Naive thymus-derived CD4-positive, alpha-beta T cell (primary cell): ENCODE measurements around the gene SLC5A2. TPM values are rescaled to one million over a fixed set of nuclear protein-coding genes. Genes with fewer than 3 reads are reported as not detected.

ENCODE experiments used
- ATAC-seq: fragments of 150-1000 bp; cut with Tn5 transposase; 2 replicates; pipeline ENCODE4 v1.10.0; 2021; ENCODE audit warnings: mild to moderate bottlenecking, moderate library complexity
- CTCF ChIA-PET: fragments of 350-600 bp; sonication (Branson Sonifier 250); formaldehyde crosslinking; loops from one replicate; lab custom pipeline; 2021; ENCODE audit warnings: antibody characterized with exemption; lab: Charles Lee
- POLR2A ChIA-PET: fragments of 350-600 bp; sonication (Branson Sonifier 250); formaldehyde crosslinking; loops from one replicate; lab custom pipeline; 2021; ENCODE audit warnings: antibody characterized with exemption, inconsistent platforms; lab: Charles Lee
- DNase-seq, 9 donors: peaks; one replicate each; pipeline versions ENCODE4 v3.0.0 to v3.0.0-alpha.2; 2020 to 2022; ENCODE audit warnings: mixed read lengths in 1 of 9
- H3K27ac ChIP-seq: one replicate; pipeline ENCODE4 v1.7.0; 2013; ENCODE audit warnings: mild to moderate bottlenecking, low read depth, low read length, moderate library complexity
- H3K27me3 ChIP-seq, 2 donors: one replicate each; pipeline ENCODE4 v1.7.0; 2013; ENCODE audit warnings: low read length in 2 of 2, mild to moderate bottlenecking in 2 of 2, moderate library complexity in 2 of 2; ENCODE audit not compliant: control insufficient read depth in 2 of 2, insufficient read depth in 2 of 2
- H3K36me3 ChIP-seq, 3 experiments: 1 replicate in 2 of 3; 2 replicates in 1 of 3; pipeline ENCODE4 v1.7.0; 2013; ENCODE audit warnings: low read length in 3 of 3, mild to moderate bottlenecking in 3 of 3, moderate library complexity in 1 of 3; ENCODE audit not compliant: insufficient read depth in 3 of 3, control insufficient read depth in 2 of 3
- H3K4me1 ChIP-seq, 2 donors: one replicate each; pipeline ENCODE4 v1.7.0; 2013; ENCODE audit warnings: low read length in 2 of 2, mild to moderate bottlenecking in 2 of 2, moderate library complexity in 1 of 2; ENCODE audit not compliant: control insufficient read depth in 2 of 2, insufficient read depth in 2 of 2
- H3K4me3 ChIP-seq: 2 replicates; pipeline ENCODE4 v1.7.0; 2013; ENCODE audit warnings: mild to moderate bottlenecking, low read length
- H3K9me3 ChIP-seq, 3 experiments: 1 replicate in 2 of 3; 2 replicates in 1 of 3; pipeline ENCODE4 v1.7.0; 2013; ENCODE audit warnings: low read length in 3 of 3; ENCODE audit not compliant: control insufficient read depth in 2 of 3
- H3K27ac Mint-ChIP-seq, 9 donors: one replicate each; pipeline ENCODE4 v1.8.0; 2020 to 2022; ENCODE audit warnings: mixed read lengths in 9 of 9, mild to moderate bottlenecking in 8 of 9, moderate library complexity in 5 of 9, inconsistent platforms in 2 of 9
- H3K27me3 Mint-ChIP-seq, 5 donors: one replicate each; pipeline ENCODE4 v1.8.0; 2021 to 2022; ENCODE audit warnings: mixed read lengths in 5 of 5, mild to moderate bottlenecking in 1 of 5
- H3K36me3 Mint-ChIP-seq, 5 donors: one replicate each; pipeline ENCODE4 v1.8.0; 2020 to 2022; ENCODE audit warnings: mixed read lengths in 5 of 5, mild to moderate bottlenecking in 3 of 5, inconsistent platforms in 1 of 5
- H3K4me1 Mint-ChIP-seq, 7 donors: one replicate each; pipeline ENCODE4 v1.8.0; 2020 to 2022; ENCODE audit warnings: mixed read lengths in 7 of 7, mild to moderate bottlenecking in 3 of 7, inconsistent platforms in 1 of 7
- H3K4me3 Mint-ChIP-seq, 10 donors: one replicate each; pipeline ENCODE4 v1.8.0; 2020 to 2022; ENCODE audit warnings: mild to moderate bottlenecking in 10 of 10, mixed read lengths in 10 of 10, moderate library complexity in 6 of 10, inconsistent platforms in 2 of 10
- H3K9me3 Mint-ChIP-seq, 11 donors: one replicate each; pipeline ENCODE4 v1.8.0; 2020 to 2022; ENCODE audit warnings: mixed read lengths in 11 of 11, mild to moderate bottlenecking in 4 of 11, inconsistent platforms in 1 of 11, moderate library complexity in 1 of 11
- intact Hi-C, 2 donors: fragments of 100-400 bp; cut with micrococcal nuclease; formaldehyde crosslinking; loops; one replicate each; pipeline ENCODE4 v1.15.1; 2023
- polyA plus RNA-seq, 2 donors: library from polyadenylated mRNA; unstranded; fragments of 300-500 nt; fragmentation: Illumina TruSeq; gene quantifications; one replicate each; pipeline ENCODE4 v1.2.3, GENCODE V29; 2021
- total RNA-seq, 6 experiments: library from RNA in 5 of 6; stranded (reverse) in 5 of 6; gene quantifications; 1 replicate in 5 of 6; 2 replicates in 1 of 6; pipeline ENCODE4 v1.2.3 and lab custom pipeline; 2021 to 2026

SLC5A2 gene
- total and polyA plus RNA-seq, 7 experiments from 2014 or later = 0.12 to 5.5 (median 3.3) TPM

DNA sequence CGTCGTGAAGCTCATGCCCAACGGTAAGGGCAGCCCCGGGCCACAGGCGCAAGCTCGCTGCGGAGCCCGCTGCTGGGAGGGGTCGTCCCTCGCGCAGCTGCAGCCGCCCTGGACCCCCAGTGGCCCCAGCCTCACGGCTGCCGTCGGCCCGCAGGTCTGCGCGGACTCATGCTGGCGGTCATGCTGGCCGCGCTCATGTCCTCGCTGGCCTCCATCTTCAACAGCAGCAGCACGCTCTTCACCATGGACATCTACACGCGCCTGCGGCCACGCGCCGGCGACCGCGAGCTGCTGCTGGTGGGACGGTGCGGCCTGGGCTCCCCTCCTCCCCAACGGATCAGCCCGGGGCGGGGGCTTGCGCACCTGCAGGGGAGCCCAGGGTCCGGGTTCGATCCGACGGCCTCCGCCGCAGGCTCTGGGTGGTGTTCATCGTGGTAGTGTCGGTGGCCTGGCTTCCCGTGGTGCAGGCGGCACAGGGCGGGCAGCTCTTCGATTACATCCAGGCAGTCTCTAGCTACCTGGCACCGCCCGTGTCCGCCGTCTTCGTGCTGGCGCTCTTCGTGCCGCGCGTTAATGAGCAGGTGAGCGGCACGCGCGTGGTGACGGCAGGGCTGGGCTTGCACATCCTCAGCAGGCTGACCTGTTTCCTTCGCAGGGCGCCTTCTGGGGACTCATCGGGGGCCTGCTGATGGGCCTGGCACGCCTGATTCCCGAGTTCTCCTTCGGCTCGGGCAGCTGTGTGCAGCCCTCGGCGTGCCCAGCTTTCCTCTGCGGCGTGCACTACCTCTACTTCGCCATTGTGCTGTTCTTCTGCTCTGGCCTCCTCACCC lies 5.8 kb downstream of the SLC5A2 start:
- no peaks in the 10 kb centered on the region for H3K27me3 ChIP-seq
- H3K27me3 Mint-ChIP-seq = peaks cover 0 to 17% (median 0%) of the 10 kb centered on the region in 5 donors
- peak overlapping the region; percentile 62 for H3K27ac ChIP-seq
- peaks cover 4 to 13% (median 6%) of the 10 kb centered on the region in 5 donors for H3K36me3 Mint-ChIP-seq
- H3K4me1 ChIP-seq = no peaks in the 10 kb centered on the region
- peak overlapping the region in 4 of 9 donors; percentile 38 to 80 (median 58) for H3K27ac Mint-ChIP-seq
- DNase-seq (no peak), ATAC-seq (no peak)
- ChIA-PET POLR2A (interaction anchor here (0.5 to 3.7 kb wide), 9 partner anchors 8 to 331 kb away, joined by 3 to 18 read pairs (median 8); partner anchors contain the start of genes ARMC5, FUS and RUSF1), CTCF (interaction anchor here (1.2 kb wide), 1 partner anchor 13 kb away, joined by 3 read pairs; no protein-coding TSS in a partner anchor)
- H3K9me3 ChIP-seq = no peaks in the 10 kb centered on the region
- H3K9me3 Mint-ChIP-seq = no peaks in the 10 kb centered on the region
- intact Hi-C loops = loop anchor here (1.0 to 2.0 kb wide), 2 partner anchors 20 kb away; partner anchors contain the start of gene RUSF1 (in 2 of the 2)
- H3K4me3 ChIP-seq = peak overlapping the region; percentile 89
- peak overlapping the region in 9 of 10 donors; percentile 35 to 95 (median 93) for H3K4me3 Mint-ChIP-seq
- peaks cover 0 to 24% (median 4%) of the 10 kb centered on the region in 3 experiments for H3K36me3 ChIP-seq
- H3K4me1 Mint-ChIP-seq = peaks cover 5 to 24% (median 13%) of the 10 kb centered on the region in 7 donors

DNA sequence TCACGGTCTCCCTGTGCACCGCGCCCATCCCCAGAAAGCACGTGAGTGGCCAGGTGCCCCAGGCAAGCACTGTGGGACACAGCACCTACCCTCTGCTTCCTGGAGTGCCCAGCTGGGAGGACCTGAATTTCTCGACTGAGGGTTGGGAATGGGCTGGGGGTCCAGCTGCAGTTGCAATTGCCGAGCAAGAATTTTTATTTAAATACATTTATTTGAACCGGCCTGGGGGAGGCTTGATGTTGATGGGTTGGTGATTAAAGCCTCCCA lies 6.3 kb downstream of the SLC5A2 start:
- H3K4me3 ChIP-seq = no peak overlapping the region
- H3K9me3 Mint-ChIP-seq = no peaks in the 10 kb centered on the region
- no peaks in the 10 kb centered on the region for H3K4me1 ChIP-seq
- peak overlapping the region in 9 of 10 donors; percentile 15 to 89 (median 47) for H3K4me3 Mint-ChIP-seq
- H3K27ac Mint-ChIP-seq = peak overlapping the region in 4 of 9 donors; percentile 51 to 80 (median 68)
- no peak overlapping the region for H3K27ac ChIP-seq
- no peaks in the 10 kb centered on the region for H3K9me3 ChIP-seq
- no peaks in the 10 kb centered on the region for H3K27me3 ChIP-seq
- ATAC-seq (no peak), DNase-seq (no peak)
- peaks cover 0 to 17% (median 0%) of the 10 kb centered on the region in 5 donors for H3K27me3 Mint-ChIP-seq
- peaks cover 0 to 29% (median 4%) of the 10 kb centered on the region in 3 experiments for H3K36me3 ChIP-seq
- intact Hi-C loops = loop anchor here in 1 of 2 donors (2.0 kb wide), 1 partner anchor 20 kb away; the partner anchor contains the start of gene RUSF1
- ChIA-PET CTCF (no interaction called here), POLR2A (interaction anchor here (1.0 to 3.7 kb wide), 6 partner anchors 7 to 29 kb away, joined by 5 to 18 read pairs (median 14); partner anchors contain the start of genes ARMC5 and RUSF1)
- H3K36me3 Mint-ChIP-seq = peaks cover 4 to 13% (median 6%) of the 10 kb centered on the region in 5 donors
- peaks cover 5 to 24% (median 13%) of the 10 kb centered on the region in 7 donors for H3K4me1 Mint-ChIP-seq

DNA sequence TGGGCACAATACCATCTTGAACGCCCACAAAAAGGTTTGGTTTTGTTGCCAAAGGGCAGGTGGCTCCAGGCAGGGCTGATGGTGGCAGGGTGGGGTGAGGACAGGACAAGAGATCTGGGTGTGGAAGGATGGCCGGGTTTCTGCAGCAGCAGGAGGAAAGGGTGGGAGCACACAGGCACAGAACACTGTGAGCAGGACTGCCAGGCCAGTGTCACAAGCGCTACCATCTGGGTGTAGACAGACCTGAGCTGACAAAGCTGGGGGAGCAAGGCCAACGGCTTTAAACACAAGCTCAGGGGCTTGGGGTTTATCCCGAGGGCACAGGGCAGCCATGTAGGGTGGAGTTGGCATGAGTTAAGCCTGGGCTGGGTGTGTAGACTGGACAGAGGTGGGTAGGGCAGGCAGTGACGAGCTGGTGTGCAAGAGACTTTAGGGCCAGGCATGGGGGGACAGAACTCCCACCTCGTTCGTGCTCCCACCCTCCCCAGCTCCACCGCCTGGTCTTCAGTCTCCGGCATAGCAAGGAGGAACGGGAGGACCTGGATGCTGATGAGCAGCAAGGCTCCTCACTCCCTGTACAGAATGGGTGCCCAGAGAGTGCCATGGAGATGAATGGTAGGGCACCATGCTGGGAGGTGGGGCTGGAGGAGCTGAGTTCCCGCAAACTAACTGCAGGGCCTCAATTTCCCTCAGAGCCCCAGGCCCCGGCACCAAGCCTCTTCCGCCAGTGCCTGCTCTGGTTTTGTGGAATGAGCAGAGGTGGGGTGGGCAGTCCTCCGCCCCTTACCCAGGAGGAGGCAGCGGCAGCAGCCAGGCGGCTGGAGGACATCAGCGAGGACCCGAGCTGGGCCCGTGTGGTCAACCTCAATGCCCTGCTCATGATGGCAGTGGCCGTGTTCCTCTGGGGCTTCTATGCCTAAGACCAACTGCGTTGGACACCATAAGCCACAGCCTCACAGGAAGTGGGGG lies 7.0 kb downstream of the SLC5A2 start:
- Histone ChIP-seq H3K36me3 (peaks cover 0 to 36% (median 4%) of the 10 kb centered on the region in 3 experiments), H3K4me1 (no peaks in the 10 kb centered on the region), H3K27ac (no peak overlapping the region), H3K9me3 (no peaks in the 10 kb centered on the region), H3K27me3 (no peaks in the 10 kb centered on the region), H3K4me3 (no peak overlapping the region)
- no peak for ATAC-seq
- Mint-ChIP-seq H3K4me3 (peak overlapping the region in 9 of 10 donors; percentile 30 to 71 (median 42)), H3K9me3 (no peaks in the 10 kb centered on the region), H3K27me3 (peaks cover 0 to 17% (median 0%) of the 10 kb centered on the region in 5 donors), H3K36me3 (peaks cover 4 to 14% (median 6%) of the 10 kb centered on the region in 5 donors), H3K4me1 (peaks cover 5 to 24% (median 13%) of the 10 kb centered on the region in 7 donors), H3K27ac (peak overlapping the region in 7 of 9 donors; percentile 25 to 72 (median 53))
- ChIA-PET CTCF (interaction anchor here (0.8 kb wide), 1 partner anchor 106 kb away, joined by 3 read pairs; no protein-coding TSS in a partner anchor), POLR2A (interaction anchor here (0.8 to 3.7 kb wide), 5 partner anchors 7 to 18 kb away, joined by 3 to 15 read pairs (median 8); partner anchors contain the start of gene RUSF1)
- DNase-seq = no peak
- intact Hi-C loops = loop anchor here in 1 of 2 donors (2.0 kb wide), 1 partner anchor 19 kb away; the partner anchor contains the start of gene RUSF1

DNA sequence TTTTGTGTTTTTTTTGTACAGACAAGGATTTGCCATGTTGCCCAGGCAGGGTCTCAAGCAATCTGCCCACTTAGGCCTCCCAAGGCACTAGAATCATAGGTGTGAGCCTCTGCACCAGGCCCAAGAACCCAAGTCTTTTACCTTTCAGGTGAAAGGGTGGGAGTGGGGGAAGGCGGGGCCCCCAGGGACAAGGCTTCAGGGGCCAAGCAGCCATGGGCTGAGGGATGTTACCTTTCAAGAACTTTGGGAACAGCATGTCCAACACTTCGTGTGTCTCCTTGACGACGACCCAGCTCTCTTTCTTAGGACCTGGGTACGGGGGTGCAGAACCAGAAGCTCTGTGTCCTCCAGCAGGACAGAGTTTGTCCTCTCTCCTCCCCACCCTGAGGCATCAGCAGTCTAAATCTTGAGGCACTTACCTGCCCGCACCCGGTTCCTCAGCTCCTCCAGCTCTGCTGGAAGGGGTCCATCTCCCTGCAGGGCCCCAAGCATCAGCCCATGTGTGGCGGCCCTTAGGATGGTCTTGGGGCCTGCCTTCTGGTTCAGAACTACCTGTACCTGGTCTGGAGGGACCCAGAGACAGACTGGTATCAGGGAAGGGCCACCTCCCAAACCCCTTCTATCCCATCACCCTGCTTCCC lies 9.0 kb downstream of the SLC5A2 start:
- peaks cover 0 to 3% (median 0%) of the 10 kb centered on the region in 5 donors for H3K27me3 Mint-ChIP-seq
- no peak overlapping the region for H3K4me3 ChIP-seq
- DNase-seq (no peak), ATAC-seq (no peak)
- H3K9me3 Mint-ChIP-seq = no peaks in the 10 kb centered on the region
- H3K36me3 Mint-ChIP-seq = peaks cover 4 to 26% (median 6%) of the 10 kb centered on the region in 5 donors
- no peaks in the 10 kb centered on the region for H3K27me3 ChIP-seq
- no peak overlapping the region for H3K27ac ChIP-seq
- H3K4me3 Mint-ChIP-seq = no peak overlapping the region
- H3K36me3 ChIP-seq = peaks cover 0 to 56% (median 4%) of the 10 kb centered on the region in 3 experiments
- intact Hi-C loops = no loop called here
- H3K27ac Mint-ChIP-seq = peak overlapping the region in 3 of 9 donors; percentile 25 to 53 (median 33)
- no peaks in the 10 kb centered on the region for H3K9me3 ChIP-seq
- POLR2A ChIA-PET = interaction anchor here (1.5 kb wide), 1 partner anchor 32 kb away, joined by 8 read pairs; no protein-coding TSS in a partner anchor
- CTCF ChIA-PET = no interaction called here
- peaks cover 0 to 12% (median 4%) of the 10 kb centered on the region in 7 donors for H3K4me1 Mint-ChIP-seq
- H3K4me1 ChIP-seq = no peaks in the 10 kb centered on the region

DNA sequence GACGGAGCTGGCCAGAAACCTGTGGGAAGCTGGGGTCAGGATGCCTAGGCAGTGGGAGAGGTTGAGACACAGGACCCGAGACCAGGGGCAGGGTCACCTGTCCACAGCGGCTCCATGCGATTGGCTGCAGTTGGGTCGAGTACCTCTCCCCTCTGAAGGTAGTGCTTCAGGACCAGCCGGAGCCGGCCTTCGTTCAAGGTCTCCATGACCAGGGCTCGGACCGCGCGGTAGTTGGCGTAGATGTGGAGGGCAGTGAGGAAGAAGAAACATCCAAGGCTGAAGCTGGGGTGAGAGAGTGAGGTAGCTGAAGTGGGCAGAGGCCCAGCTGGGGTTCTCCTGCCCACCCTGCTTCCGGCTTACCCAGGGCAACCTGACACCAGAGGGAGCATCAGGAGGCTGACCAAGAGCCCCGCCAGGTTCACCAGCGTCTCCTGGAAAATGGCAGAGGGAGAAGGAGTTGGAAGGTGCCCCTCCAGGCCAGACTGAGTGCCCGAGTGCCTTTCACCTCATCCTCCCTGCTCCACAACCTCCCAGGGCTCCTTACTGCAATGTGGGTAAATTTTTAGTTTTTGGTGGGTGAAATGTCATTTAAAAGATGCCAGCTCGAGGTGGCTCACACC lies 10.7 kb downstream of the SLC5A2 start:
- CTCF ChIA-PET = interaction anchor here (0.6 kb wide), 1 partner anchor 897 kb away, joined by 4 read pairs; no protein-coding TSS in a partner anchor
- POLR2A ChIA-PET = interaction anchor here (0.7 to 1.5 kb wide), 3 partner anchors 8 to 377 kb away, joined by 3 to 4 read pairs (median 3); no protein-coding TSS in a partner anchor
- Histone ChIP-seq H3K4me3 (no peak overlapping the region), H3K27ac (no peak overlapping the region), H3K36me3 (peaks cover 0 to 70% (median 13%) of the 10 kb centered on the region in 3 experiments), H3K27me3 (no peaks in the 10 kb centered on the region), H3K9me3 (no peaks in the 10 kb centered on the region), H3K4me1 (no peaks in the 10 kb centered on the region)
- Mint-ChIP-seq H3K4me1 (peaks cover 0 to 10% (median 3%) of the 10 kb centered on the region in 7 donors), H3K27ac (peak overlapping the region in 2 of 9 donors; percentile 1 to 42), H3K36me3 (peaks cover 6 to 41% (median 13%) of the 10 kb centered on the region in 5 donors), H3K4me3 (no peak overlapping the region), H3K9me3 (no peaks in the 10 kb centered on the region), H3K27me3 (no peaks in the 10 kb centered on the region)
- ATAC-seq (no peak), DNase-seq (no peak)
- intact Hi-C loops = no loop called here
